ENCODE results near the gene WTIP.
A peak's percentile ranks its signal among the peaks of the same experiment; 100 is the strongest.

Gene WTIP

DNA sequence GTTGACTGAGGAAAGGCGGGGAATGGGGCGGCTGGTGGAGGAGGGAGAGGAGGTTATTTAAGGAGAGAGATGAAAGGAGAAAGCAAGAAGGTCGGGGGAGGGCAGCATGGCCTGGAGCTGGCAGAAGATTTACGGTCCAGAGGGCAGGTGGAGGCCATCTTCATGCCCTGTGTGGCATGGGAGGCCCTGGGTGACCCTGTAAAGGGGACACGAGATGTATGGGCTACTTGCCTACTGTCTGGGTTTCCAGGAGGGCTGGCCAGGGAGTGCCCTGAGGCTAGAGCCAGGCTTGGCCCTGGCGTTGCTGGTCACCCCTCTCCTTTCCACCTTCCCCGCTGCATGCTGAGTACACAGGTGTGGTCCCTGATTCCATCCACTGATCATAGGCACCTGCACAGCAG is 6.1 kb downstream of the WTIP start:
- peaks cover 4% of the 10 kb centered on the region for H3K4me1 ChIP-seq
- peaks cover 15% of the 10 kb centered on the region for H3K36me3 ChIP-seq (replicated peaks)
- no peaks in the 10 kb centered on the region for H3K9me3 ChIP-seq
- H3K4me3 ChIP-seq, result no peak overlapping the region
- no peaks in the 10 kb centered on the region for H3K27me3 ChIP-seq (ENCODE audit: low read depth)
- in situ Hi-C loops (cut with MboI; ENCODE audit: low sequenced_read_pairs), result no loop called here
- no peak for DNase-seq (ENCODE audit: low spot score in 2 of 2)

DNA sequence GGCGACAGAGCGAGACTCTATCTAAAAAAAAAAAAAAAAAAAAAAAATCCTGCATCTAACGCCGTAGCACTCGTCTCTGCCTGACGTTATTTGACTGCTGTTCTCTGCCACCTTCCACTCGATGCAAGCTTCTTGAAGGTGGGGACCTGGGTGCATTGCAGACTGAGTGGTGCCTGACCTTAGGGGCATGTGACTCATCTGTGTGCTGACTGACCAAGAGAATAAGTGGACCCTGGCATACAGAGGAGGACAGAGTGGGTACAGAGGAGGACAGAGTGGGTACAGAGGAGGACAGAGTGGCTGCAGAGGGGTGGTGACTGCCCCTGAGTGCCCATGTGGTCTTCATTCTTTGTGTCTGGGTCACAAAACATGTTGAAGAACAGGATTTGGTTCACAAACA is 7.6 kb downstream of the WTIP start:
- H3K9me3 ChIP-seq, result no peaks in the 10 kb centered on the region
- no peaks in the 10 kb centered on the region for H3K27me3 ChIP-seq (ENCODE audit: low read depth)
- peaks cover 29% of the 10 kb centered on the region for H3K36me3 ChIP-seq (replicated peaks)
- in situ Hi-C loops (cut with MboI; ENCODE audit: low sequenced_read_pairs), result no loop called here
- no peak for DNase-seq (ENCODE audit: low spot score in 2 of 2)
- H3K4me1 ChIP-seq, result no peaks in the 10 kb centered on the region
- H3K4me3 ChIP-seq, result no peak overlapping the region

DNA sequence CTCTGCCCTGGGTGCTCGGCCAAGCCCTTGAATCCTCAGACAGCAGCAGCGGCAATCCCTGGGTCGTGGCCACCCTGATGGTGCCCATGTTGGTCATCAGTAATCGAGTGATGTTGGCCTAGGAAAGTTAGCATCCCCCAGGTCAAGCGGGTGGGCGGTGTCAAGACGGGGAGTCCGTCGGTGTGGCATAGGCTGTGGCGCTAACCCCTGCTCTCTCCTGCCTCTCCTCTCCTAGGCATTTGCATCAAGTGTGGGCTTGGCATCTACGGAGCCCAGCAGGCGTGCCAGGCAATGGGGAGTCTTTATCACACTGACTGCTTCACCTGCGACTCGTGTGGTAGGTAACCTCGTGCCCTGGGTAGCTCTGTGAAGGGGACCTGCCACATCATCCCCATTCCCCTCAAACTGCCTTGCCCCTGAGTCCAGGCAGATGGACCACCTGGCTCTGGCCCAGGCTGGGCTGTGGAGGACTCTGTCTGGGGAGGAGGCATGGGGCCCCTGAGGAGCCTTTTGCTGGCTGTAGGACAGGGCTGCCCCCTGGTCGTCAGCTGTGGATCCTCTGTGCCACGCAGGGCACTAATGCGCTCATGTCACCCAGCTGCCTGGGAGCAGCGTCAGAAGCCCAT is 8.7 kb downstream of the WTIP start:
- Histone ChIP-seq H3K9me3 (no peaks in the 10 kb centered on the region), H3K4me3 (no peak overlapping the region), H3K27me3 (ENCODE audit: low read depth) (no peaks in the 10 kb centered on the region), H3K36me3 (replicated peaks) (peaks cover 33% of the 10 kb centered on the region), H3K4me1 (no peaks in the 10 kb centered on the region)
- no peak for DNase-seq (ENCODE audit: low spot score in 2 of 2)
- in situ Hi-C loops (cut with MboI; ENCODE audit: low sequenced_read_pairs), result no loop called here

DNA sequence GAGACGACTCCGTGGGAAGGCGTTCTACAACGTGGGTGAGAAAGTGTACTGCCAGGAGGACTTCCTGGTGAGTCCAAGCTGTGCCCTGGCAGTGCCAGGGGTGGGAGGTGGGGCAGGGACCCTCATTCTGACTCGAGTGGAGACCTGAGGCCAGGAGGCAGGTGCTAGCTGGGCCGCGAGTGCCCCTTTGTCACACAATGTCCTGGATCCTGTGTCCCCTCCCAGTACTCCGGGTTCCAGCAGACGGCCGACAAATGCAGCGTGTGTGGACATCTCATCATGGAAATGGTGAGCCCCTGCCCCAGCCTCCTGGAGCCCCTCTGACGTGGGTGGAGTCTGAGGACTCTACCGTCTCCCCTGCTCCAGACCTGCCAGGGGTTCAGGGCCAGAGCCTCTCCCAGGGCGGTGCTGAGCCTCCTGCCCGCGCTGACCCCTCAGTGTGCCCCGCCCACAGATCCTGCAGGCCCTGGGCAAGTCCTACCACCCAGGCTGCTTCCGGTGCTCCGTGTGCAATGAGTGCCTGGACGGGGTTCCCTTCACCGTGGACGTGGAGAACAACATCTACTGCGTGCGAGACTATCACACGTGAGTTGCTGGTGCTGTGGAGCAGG is 11.6 kb downstream of the WTIP start:
- no peaks in the 10 kb centered on the region for H3K27me3 ChIP-seq (ENCODE audit: low read depth)
- no peaks in the 10 kb centered on the region for H3K9me3 ChIP-seq
- no peak overlapping the region for H3K4me3 ChIP-seq
- peaks cover 44% of the 10 kb centered on the region for H3K36me3 ChIP-seq (replicated peaks)
- H3K4me1 ChIP-seq, result no peaks in the 10 kb centered on the region
- DNase-seq (ENCODE audit: low spot score in 2 of 2), result no peak
- in situ Hi-C loops (cut with MboI; ENCODE audit: low sequenced_read_pairs), result no loop called here

DNA sequence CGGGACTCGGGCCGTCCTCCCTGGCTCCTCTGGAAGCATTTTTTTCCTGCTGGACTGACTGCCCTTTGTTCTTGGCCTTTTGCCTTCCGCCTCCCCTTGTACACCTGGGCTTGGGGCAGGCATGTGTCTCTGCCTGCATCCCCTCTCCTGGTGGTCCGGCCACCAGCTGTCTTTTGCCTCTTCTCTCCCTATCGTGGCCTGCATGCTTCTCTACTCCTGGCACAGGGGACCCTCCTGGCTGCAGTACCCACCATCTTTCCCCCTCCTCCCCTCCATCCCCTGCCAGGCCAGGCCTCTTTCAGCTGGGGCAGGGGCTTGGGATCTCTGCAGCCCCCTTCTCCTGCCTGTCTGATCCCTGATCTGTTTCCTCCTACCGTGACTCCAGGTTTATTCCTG is 12.1 kb downstream of the WTIP start:
- Histone ChIP-seq H3K27me3 (ENCODE audit: low read depth) (no peaks in the 10 kb centered on the region), H3K4me1 (no peaks in the 10 kb centered on the region), H3K4me3 (no peak overlapping the region), H3K9me3 (no peaks in the 10 kb centered on the region), H3K36me3 (replicated peaks) (peaks cover 45% of the 10 kb centered on the region)
- in situ Hi-C loops (cut with MboI; ENCODE audit: low sequenced_read_pairs), result no loop called here
- no peak for DNase-seq (ENCODE audit: low spot score in 2 of 2)

DNA sequence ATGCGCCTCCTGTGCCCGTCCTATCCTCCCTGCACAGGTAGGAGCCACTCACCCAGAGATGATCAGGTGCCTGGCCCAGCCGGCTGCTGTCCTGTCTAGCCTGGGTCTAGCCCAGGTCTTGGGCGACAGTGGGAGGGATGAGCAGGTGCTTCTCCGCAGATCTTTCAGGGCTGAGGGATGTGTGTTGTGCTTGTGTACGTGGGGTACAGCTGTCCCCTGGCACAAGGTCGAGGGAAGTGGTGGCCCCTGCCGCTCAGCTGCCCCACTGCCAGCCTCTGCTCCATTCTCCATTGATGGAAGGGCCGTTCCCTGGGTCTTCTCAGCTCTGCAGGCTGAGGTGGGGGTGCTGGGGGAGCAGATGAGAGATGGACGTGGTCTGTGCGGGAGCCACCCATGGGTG is 13.0 kb downstream of the WTIP start:
- H3K4me1 ChIP-seq, result no peaks in the 10 kb centered on the region
- in situ Hi-C loops (cut with MboI; ENCODE audit: low sequenced_read_pairs), result no loop called here
- H3K4me3 ChIP-seq, result no peak overlapping the region
- DNase-seq (ENCODE audit: low spot score in 2 of 2), result no peak
- H3K27me3 ChIP-seq (ENCODE audit: low read depth), result no peaks in the 10 kb centered on the region
- no peaks in the 10 kb centered on the region for H3K9me3 ChIP-seq
- peaks cover 45% of the 10 kb centered on the region for H3K36me3 ChIP-seq (replicated peaks)

DNA sequence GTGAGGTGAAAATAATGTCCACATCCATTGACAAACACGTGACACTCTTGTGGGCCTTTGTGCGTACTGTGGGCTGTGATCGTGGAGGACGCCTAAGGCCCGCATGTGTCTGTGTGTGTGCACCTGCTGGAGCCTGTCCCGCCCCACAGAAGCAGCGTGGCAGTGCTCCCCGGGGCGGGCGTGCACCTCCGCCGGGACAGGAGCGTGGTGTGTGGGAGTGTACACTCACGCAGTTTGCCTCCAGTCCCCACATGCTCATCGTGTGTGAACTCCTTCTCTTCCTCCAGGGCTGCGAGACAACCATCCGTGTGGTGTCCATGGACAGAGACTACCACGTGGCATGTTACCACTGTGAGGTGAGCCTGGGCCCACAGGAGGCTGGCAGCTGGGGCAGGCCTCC is 13.9 kb downstream of the WTIP start:
- Histone ChIP-seq H3K9me3 (no peaks in the 10 kb centered on the region), H3K4me1 (no peaks in the 10 kb centered on the region), H3K4me3 (no peak overlapping the region), H3K27me3 (ENCODE audit: low read depth) (no peaks in the 10 kb centered on the region), H3K36me3 (replicated peaks) (peaks cover 39% of the 10 kb centered on the region)
- no peak for DNase-seq (ENCODE audit: low spot score in 2 of 2)
- in situ Hi-C loops (cut with MboI; ENCODE audit: low sequenced_read_pairs), result no loop called here

DNA sequence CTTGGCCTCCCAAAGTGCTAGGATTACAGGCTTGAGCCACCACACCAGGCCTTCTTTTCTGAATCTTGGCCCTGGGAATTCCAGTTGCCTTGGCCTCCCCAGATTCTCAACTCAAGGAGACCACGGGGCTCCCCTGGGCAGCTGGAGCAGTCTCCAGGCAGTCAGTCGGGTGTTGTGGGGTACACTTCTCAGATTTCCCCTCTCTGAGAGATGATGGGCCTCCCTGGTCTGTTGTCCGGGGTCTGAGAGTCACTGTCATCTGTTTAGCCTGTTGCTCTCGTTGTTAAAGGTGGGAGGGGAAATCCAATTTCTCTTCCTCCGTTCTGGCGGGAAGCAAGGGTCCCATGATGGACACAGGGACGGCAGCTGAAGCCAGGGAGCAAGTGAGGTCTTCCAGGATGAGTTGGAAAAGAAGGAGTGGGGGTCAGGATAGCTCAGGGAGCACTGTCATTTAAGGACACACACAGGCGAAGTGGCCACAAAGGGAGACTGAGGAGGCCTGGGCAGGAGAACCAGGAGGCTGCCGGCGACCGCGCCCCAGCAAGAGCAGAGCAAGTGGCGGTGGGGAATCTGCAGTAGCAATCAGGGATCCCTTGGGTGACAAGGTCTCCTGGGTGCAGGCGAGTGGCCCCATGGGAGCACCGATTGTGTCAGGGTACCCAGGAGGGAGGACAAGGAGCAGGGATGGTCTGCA is 15.7 kb downstream of the WTIP start:
- H3K36me3 ChIP-seq (replicated peaks), result peaks cover 30% of the 10 kb centered on the region
- H3K9me3 ChIP-seq, result no peaks in the 10 kb centered on the region
- H3K4me3 ChIP-seq, result no peak overlapping the region
- no peak for DNase-seq (ENCODE audit: low spot score in 2 of 2)
- in situ Hi-C loops (cut with MboI; ENCODE audit: low sequenced_read_pairs), result no loop called here
- H3K27me3 ChIP-seq (ENCODE audit: low read depth), result no peaks in the 10 kb centered on the region
- no peaks in the 10 kb centered on the region for H3K4me1 ChIP-seq

DNA sequence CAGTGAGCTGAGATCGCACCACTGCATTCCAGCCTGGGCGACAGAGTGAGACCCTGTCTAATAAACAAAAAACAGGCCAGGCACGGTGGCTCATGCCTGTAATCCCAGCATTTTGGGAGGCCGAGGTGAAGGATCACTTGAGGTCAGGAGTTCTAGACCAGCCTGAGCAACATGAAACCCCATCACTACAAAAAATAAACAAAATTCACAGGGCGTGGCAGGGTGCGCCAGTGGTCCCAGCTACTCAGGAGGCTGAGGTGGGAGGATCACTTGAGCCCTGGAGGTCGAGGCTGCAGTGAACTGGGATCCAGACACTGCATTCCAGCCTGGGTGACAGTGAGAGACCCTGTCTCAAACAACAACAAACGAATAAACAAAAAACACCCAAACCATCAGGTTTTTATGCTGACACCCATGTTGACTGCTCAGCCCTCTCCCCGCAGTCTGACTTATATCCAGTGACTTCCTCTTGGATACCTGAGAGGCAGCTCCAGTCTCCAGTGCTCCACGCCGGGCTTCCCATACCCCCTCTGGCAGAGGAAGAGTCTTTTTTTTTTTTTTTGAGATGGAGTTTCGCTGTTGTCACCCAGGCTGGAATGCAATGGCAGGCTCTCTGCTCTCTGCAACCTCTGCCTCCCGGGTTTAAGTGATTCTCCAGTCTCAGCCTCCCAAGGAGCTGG is 17.7 kb downstream of the WTIP start:
- peaks cover 16% of the 10 kb centered on the region for H3K36me3 ChIP-seq (replicated peaks)
- in situ Hi-C loops (cut with MboI; ENCODE audit: low sequenced_read_pairs), result no loop called here
- no peak overlapping the region for H3K4me3 ChIP-seq
- H3K9me3 ChIP-seq, result no peaks in the 10 kb centered on the region
- no peak for DNase-seq (ENCODE audit: low spot score in 2 of 2)
- no peaks in the 10 kb centered on the region for H3K4me1 ChIP-seq
- H3K27me3 ChIP-seq (ENCODE audit: low read depth), result no peaks in the 10 kb centered on the region

DNA sequence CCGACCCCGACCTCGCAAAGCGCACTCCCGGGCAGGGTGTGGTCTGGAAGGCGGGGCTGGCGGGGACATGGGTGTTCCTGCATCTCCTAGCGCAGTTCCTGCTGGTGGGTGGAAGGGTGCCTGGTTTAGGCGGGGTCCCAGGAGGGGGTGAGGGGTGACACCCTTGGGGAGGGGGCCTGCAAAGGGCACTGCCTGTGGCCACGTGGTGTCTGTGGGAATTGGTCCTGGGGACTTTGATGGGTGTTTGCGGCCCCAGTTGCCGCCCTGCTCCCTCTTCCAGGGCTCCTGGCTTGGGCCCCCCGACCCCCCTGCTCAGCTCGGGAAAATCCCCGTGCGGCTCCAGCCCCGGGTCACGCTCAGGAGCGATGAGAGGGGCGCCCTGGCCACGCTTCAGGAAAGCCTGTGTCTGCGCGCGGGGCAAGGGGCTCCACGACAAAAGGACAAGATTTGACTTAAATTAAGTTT is 19.1 kb downstream of the WTIP start:
- Histone ChIP-seq H3K9me3 (no peaks in the 10 kb centered on the region), H3K4me1 (no peaks in the 10 kb centered on the region), H3K36me3 (replicated peaks) (peaks cover 8% of the 10 kb centered on the region), H3K4me3 (no peak overlapping the region), H3K27me3 (ENCODE audit: low read depth) (no peaks in the 10 kb centered on the region)
- no peak for DNase-seq (ENCODE audit: low spot score in 2 of 2)
- in situ Hi-C loops (cut with MboI; ENCODE audit: low sequenced_read_pairs), result no loop called here

DNA sequence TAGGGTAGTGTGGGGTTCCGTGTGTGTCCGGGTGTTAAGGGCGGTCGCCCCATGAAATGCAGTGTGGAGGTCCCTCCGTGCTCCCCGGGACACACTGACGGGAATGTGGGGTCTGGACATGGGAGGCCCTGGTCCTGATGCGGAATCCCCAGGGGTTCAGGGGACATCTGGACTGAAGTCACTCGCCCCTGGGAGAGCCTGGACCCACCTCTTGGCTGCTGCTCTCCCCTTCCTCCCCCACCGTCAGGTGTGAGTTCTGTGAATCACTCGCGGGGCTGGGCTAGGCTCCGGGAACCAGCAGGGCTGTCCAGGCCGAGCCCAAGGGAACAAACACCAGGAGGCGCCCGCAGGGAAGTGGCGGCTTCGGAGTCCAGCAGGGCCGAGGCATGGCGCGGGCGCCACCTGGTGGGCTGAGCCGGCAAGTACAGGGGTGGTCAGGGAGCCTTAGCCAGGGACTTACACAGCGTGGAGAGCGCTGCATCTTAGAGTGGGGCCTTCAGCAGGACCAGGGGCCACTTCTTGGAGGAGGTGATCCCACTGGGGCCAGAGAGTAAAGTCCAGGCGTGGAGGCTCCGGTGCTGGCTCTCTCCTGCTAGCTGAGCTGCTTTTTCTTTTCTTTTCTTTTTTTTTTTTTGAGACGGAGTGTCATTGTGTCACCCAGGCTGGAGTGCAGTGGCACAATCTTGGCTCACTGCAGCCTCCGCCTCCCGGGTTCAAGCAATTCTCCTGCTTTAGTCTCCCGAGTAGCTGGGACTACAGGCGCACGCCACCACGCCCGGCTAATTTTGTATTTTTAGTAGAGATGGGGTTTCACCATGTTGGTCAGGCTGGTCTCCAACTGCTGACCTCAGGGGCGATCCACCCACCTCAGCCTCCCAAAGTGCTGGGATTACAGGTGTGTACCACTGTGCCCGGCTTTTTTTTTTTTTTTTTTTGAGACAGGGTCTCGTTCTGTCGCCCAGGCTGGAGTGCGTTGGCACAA is 20.1 kb downstream of the WTIP start:
- Histone ChIP-seq H3K4me3 (no peak overlapping the region), H3K9me3 (no peaks in the 10 kb centered on the region), H3K4me1 (no peaks in the 10 kb centered on the region), H3K36me3 (replicated peaks) (peaks cover 3% of the 10 kb centered on the region), H3K27me3 (ENCODE audit: low read depth) (no peaks in the 10 kb centered on the region)
- DNase-seq (ENCODE audit: low spot score in 2 of 2), result peak; percentile 62 to 96
- in situ Hi-C loops (cut with MboI; ENCODE audit: low sequenced_read_pairs), result no loop called here

DNA sequence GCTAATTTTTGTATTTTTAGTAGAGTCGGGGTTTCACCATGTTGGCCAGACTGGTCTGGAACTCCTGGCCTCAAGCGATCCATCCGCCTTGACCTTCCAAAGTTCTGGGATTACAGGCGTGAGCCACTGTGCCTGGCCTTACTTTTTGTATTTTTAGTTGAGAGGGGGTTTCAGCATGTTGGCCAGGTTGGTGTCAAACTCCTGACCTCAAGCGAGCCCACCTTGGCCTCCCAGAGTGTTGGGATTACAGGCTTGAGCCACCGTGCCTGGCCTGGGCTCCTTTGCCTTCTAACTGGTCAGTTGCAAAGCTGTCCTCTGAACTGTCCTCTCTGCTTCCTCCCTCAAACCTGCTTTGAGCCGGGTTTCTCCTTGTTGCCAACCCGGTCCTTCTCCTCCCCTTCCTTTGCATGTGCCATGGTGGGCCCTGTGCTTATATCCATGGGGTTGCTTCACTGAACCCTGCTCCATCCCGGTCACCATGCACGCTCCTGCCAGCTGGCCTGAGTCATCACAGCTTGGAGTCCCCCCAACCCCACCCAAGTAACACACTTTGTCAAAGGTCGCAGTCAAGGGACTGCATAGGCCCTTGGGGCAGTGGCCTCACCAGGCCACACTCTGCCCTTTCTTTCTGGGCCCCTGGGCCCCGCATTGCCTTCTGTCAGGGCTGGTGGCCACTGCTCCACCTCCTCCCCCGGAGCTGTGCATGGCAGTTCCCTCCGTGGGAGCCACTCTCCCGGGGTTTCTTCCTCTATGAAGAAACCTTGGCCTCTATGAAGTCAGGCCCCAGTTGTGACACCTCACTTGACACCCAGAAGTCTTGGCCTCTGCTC is 21.2 kb downstream of the WTIP start:
- no peak overlapping the region for H3K4me3 ChIP-seq
- H3K9me3 ChIP-seq, result no peaks in the 10 kb centered on the region
- no peak for DNase-seq (ENCODE audit: low spot score in 2 of 2)
- in situ Hi-C loops (cut with MboI; ENCODE audit: low sequenced_read_pairs), result no loop called here
- H3K27me3 ChIP-seq (ENCODE audit: low read depth), result no peaks in the 10 kb centered on the region
- peaks cover 3% of the 10 kb centered on the region for H3K36me3 ChIP-seq (replicated peaks)
- no peaks in the 10 kb centered on the region for H3K4me1 ChIP-seq
